Measurements from ENCODE around the gene PNPO. TPM values are rescaled to one million over a fixed set of nuclear protein-coding genes. Genes with fewer than 3 reads are reported as not detected.

Gene PNPO
- total and polyA plus RNA-seq, 2 of the 13 experiments (the other 11 are each of a cell fraction or from before 2014, with no cell fraction given) = 47.9 to 63.3 TPM

GRCh38 chr17:47952171-47953021 is 11.0 kb downstream of the PNPO start (continued):
- TF ChIP-seq NONO (IDR thresholded peaks at IDR 0.05) (no peak), NONO (CRISPR knock-in tag; conservative IDR thresholded peaks at IDR 0.05) (peak; percentile 58; the same call in 1 of the 2 replicates), GTF2F1 (IDR thresholded peaks at IDR 0.05; ENCODE audit: low read length) (no peak), FOXJ3 (CRISPR knock-in tag; IDR thresholded peaks at IDR 0.05; ENCODE audit: borderline replicate concordance) (0 out of 2 replicates have a peak, but pooled peaks have one; percentile 40), MIER3 (CRISPR knock-in tag; IDR thresholded peaks at IDR 0.05; ENCODE audit: borderline replicate concordance) (0 out of 2 replicates have a peak, but pooled peaks have one; percentile 40), SYNCRIP (IDR thresholded peaks at IDR 0.05; ENCODE audit: insufficient read depth, low read depth, low read length) (no peak), PRMT3 (CRISPR knock-in tag; IDR thresholded peaks at IDR 0.05; ENCODE audit: borderline replicate concordance, low read depth) (no peak), KLF6 (CRISPR knock-in tag; IDR thresholded peaks at IDR 0.05) (0 out of 2 replicates have a peak, but pooled peaks have one; percentile 31), ZNF598 (CRISPR knock-in tag; IDR thresholded peaks at IDR 0.05; ENCODE audit: borderline replicate concordance) (no peak), JUNB (CRISPR knock-in tag; IDR thresholded peaks at IDR 0.05; ENCODE audit: borderline replicate concordance) (no peak), ZNF296 (CRISPR knock-in tag; conservative IDR thresholded peaks at IDR 0.05) (no peak), EED (CRISPR knock-in tag; IDR thresholded peaks at IDR 0.05) (no peak), MIER2 (CRISPR knock-in tag; IDR thresholded peaks at IDR 0.05) (no peak), SAP130 (CRISPR knock-in tag; IDR thresholded peaks at IDR 0.05; ENCODE audit: low read depth) (peak; percentile 90), ZNF619 (CRISPR knock-in tag; IDR thresholded peaks at IDR 0.05) (peak; percentile 75; the same call in 1 of the 2 replicates), TGIF2 (CRISPR knock-in tag; IDR thresholded peaks at IDR 0.05) (no peak), POLR2AphosphoS2 (IDR thresholded peaks at IDR 0.05; ENCODE audit: low read depth, low read length) (no peak), TCF12 (IDR thresholded peaks at IDR 0.05) (no peak), TCF12 (CRISPR knock-in tag; IDR thresholded peaks at IDR 0.05) (no peak), ZBTB2 (CRISPR knock-in tag; IDR thresholded peaks at IDR 0.05; ENCODE audit: low read depth) (no peak), FOSL2 (CRISPR knock-in tag; IDR thresholded peaks at IDR 0.05) (peak; percentile 38), LBX2 (CRISPR knock-in tag; IDR thresholded peaks at IDR 0.05; ENCODE audit: borderline replicate concordance) (no peak), ZNF557 (CRISPR knock-in tag; IDR thresholded peaks at IDR 0.05) (peak; percentile 63; the same call in 1 of the 2 replicates)
- TF ChIP-seq, protein P1, sequence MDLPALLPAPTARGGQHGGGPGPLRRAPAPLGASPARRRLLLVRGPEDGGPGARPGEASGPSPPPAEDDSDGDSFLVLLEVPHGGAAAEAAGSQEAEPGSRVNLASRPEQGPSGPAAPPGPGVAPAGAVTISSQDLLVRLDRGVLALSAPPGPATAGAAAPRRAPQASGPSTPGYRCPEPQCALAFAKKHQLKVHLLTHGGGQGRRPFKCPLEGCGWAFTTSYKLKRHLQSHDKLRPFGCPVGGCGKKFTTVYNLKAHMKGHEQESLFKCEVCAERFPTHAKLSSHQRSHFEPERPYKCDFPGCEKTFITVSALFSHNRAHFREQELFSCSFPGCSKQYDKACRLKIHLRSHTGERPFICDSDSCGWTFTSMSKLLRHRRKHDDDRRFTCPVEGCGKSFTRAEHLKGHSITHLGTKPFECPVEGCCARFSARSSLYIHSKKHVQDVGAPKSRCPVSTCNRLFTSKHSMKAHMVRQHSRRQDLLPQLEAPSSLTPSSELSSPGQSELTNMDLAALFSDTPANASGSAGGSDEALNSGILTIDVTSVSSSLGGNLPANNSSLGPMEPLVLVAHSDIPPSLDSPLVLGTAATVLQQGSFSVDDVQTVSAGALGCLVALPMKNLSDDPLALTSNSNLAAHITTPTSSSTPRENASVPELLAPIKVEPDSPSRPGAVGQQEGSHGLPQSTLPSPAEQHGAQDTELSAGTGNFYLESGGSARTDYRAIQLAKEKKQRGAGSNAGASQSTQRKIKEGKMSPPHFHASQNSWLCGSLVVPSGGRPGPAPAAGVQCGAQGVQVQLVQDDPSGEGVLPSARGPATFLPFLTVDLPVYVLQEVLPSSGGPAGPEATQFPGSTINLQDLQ (CRISPR knock-in tag; IDR thresholded peaks at IDR 0.05) = no peak
